H1 (cell line): ENCODE data around the gene IL2RA. TPM values are rescaled to one million over a fixed set of nuclear protein-coding genes. Genes with fewer than 3 reads are reported as not detected.

Experiments used
- PHF8 ChIP-seq: fragments of 200-600 bp; sonication (generic); conservative IDR thresholded peaks from 2 replicates; pipeline ENCODE4 v1.7.1; 2012; ENCODE audit warnings: low read depth, mild to moderate bottlenecking, inconsistent platforms, low read length, moderate library complexity
- polyA plus RNA-seq, 7 experiments: library from polyadenylated mRNA; depleted of rRNA in 3 of 7; stranded (reverse) in 5 of 7; unstranded in 2 of 7; fragments of >200 nt in 5 of 7; fragments of 200-250 nt in 2 of 7; gene quantifications; 1 replicate in 5 of 7; 2 replicates in 1 of 7; 4 replicates in 1 of 7; pipeline versions ENCODE4 v1.2.1 to v1.2.3, GENCODE V29; 2011 to 2013; ENCODE audit warnings: missing spikeins in 2 of 7, mixed read lengths in 2 of 7
- total RNA-seq: library from RNA; stranded (reverse); fragmentation: NEBNext Ultra II Directional; extraction: Animal tissue kit (Norgen Biotek cat#: 25700); gene quantifications from 2 replicates; pipeline ENCODE4 v1.2.1, GENCODE V29; 2021
- TF ChIP-seq, protein P1 (sequence below): fragments of 300-600 bp; sonication (generic); IDR thresholded peaks from 2 replicates; pipeline ENCODE4 v1.7.1; 2012; ENCODE audit warnings: low read length, moderate library complexity, mild to moderate bottlenecking, inconsistent platforms; ENCODE audit not compliant: insufficient replicate concordance

IL2RA gene
- total and polyA plus RNA-seq, 2 of the 8 experiments (the other 6 are each of a cell fraction or from before 2014, with no cell fraction given), result not detected

DNA sequence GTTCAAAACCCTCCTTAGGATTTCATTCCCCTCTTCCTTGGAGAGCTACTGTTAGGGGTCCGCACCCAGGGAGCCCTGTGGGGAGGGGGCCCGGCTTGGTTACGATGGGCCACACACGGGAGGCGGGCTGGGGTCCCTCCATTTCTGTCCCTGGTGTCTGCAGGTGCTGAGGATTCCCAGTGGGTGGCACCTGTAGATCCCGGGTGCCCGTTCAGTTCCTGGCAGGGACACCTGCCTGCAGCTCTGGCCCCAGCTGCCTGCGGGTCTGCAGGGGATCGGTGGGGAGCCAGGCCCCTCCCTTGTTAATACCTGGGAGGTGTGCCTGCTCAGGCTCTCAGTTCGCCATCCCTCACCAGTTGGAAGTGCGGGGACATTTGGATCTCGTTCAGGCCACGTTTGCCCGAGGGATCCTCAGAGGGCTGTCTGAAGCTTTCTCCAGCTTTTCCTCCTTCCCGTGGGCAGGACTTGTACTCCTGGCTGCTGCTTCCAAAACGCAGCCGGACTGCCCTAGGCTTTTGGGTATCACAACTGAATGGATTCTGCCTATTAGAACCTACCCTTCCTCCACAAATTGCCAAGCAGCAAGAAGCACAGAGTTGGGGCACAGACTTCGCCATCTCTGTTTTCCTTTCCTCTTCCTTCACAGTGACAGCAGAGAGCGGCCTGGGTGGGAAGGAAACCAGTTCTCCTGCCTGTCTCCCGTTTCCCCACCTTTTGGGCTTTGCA is 62.6 kb downstream of the IL2RA start (continued):
- TF ChIP-seq, protein P1, sequence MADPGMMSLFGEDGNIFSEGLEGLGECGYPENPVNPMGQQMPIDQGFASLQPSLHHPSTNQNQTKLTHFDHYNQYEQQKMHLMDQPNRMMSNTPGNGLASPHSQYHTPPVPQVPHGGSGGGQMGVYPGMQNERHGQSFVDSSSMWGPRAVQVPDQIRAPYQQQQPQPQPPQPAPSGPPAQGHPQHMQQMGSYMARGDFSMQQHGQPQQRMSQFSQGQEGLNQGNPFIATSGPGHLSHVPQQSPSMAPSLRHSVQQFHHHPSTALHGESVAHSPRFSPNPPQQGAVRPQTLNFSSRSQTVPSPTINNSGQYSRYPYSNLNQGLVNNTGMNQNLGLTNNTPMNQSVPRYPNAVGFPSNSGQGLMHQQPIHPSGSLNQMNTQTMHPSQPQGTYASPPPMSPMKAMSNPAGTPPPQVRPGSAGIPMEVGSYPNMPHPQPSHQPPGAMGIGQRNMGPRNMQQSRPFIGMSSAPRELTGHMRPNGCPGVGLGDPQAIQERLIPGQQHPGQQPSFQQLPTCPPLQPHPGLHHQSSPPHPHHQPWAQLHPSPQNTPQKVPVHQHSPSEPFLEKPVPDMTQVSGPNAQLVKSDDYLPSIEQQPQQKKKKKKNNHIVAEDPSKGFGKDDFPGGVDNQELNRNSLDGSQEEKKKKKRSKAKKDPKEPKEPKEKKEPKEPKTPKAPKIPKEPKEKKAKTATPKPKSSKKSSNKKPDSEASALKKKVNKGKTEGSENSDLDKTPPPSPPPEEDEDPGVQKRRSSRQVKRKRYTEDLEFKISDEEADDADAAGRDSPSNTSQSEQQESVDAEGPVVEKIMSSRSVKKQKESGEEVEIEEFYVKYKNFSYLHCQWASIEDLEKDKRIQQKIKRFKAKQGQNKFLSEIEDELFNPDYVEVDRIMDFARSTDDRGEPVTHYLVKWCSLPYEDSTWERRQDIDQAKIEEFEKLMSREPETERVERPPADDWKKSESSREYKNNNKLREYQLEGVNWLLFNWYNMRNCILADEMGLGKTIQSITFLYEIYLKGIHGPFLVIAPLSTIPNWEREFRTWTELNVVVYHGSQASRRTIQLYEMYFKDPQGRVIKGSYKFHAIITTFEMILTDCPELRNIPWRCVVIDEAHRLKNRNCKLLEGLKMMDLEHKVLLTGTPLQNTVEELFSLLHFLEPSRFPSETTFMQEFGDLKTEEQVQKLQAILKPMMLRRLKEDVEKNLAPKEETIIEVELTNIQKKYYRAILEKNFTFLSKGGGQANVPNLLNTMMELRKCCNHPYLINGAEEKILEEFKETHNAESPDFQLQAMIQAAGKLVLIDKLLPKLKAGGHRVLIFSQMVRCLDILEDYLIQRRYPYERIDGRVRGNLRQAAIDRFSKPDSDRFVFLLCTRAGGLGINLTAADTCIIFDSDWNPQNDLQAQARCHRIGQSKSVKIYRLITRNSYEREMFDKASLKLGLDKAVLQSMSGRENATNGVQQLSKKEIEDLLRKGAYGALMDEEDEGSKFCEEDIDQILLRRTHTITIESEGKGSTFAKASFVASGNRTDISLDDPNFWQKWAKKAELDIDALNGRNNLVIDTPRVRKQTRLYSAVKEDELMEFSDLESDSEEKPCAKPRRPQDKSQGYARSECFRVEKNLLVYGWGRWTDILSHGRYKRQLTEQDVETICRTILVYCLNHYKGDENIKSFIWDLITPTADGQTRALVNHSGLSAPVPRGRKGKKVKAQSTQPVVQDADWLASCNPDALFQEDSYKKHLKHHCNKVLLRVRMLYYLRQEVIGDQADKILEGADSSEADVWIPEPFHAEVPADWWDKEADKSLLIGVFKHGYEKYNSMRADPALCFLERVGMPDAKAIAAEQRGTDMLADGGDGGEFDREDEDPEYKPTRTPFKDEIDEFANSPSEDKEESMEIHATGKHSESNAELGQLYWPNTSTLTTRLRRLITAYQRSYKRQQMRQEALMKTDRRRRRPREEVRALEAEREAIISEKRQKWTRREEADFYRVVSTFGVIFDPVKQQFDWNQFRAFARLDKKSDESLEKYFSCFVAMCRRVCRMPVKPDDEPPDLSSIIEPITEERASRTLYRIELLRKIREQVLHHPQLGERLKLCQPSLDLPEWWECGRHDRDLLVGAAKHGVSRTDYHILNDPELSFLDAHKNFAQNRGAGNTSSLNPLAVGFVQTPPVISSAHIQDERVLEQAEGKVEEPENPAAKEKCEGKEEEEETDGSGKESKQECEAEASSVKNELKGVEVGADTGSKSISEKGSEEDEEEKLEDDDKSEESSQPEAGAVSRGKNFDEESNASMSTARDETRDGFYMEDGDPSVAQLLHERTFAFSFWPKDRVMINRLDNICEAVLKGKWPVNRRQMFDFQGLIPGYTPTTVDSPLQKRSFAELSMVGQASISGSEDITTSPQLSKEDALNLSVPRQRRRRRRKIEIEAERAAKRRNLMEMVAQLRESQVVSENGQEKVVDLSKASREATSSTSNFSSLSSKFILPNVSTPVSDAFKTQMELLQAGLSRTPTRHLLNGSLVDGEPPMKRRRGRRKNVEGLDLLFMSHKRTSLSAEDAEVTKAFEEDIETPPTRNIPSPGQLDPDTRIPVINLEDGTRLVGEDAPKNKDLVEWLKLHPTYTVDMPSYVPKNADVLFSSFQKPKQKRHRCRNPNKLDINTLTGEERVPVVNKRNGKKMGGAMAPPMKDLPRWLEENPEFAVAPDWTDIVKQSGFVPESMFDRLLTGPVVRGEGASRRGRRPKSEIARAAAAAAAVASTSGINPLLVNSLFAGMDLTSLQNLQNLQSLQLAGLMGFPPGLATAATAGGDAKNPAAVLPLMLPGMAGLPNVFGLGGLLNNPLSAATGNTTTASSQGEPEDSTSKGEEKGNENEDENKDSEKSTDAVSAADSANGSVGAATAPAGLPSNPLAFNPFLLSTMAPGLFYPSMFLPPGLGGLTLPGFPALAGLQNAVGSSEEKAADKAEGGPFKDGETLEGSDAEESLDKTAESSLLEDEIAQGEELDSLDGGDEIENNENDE, result no peak
- TF ChIP-seq PHF8, result no peak
- TF ChIP-seq, all 59 proteins: peak for 0
